ENCODE measurements around the gene CRMP1. TPM values are rescaled to one million over a fixed set of nuclear protein-coding genes. Genes with fewer than 3 reads are reported as not detected.

The CRMP1 gene
- total RNA-seq, 1 donor from 2014 or later, result 67.4 TPM

DNA sequence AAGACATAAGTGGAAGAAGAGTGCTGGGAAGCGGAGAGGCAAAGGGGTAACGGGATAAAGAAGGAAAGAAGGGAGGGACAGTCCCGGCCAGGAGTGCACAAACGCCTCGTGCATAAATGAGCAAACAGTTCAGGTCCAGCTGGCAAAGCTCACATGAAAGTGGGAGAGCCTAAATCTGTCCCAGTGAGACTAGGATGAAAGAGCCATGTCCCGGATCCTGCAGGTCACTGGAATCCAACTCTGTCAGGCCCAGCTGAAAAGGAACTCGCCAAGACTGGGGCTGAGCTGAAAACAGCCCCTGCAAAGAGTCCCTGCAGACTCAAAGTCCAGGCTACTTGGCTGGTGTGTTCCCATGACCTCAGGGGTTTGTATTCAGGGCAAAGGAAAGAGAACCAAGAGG, 38.0 kb upstream of the CRMP1 start:
- H3K4me3 Mint-ChIP-seq (ENCODE audit: unreplicated experiment), result no peak overlapping the region
- peaks cover 1% of the 10 kb centered on the region for H3K9me3 Mint-ChIP-seq (ENCODE audit: unreplicated experiment)
- H3K4me3 ChIP-seq (ENCODE audit: insufficient read depth, low read depth, low read length), result no peak overlapping the region
- DNase-seq (ENCODE audit: low read depth), result no peak
- no peak overlapping the region for H3K27ac Mint-ChIP-seq (ENCODE audit: unreplicated experiment)
- H3K79me2 ChIP-seq (ENCODE audit: insufficient read depth, low read length), result no peaks in the 10 kb centered on the region
- peaks cover 2% of the 10 kb centered on the region for H3K36me3 Mint-ChIP-seq (ENCODE audit: low read depth, unreplicated experiment)
- no peaks in the 10 kb centered on the region for H3K9me3 ChIP-seq (ENCODE audit: insufficient read depth, low read depth, low read length)
- no peak overlapping the region for H2AFZ ChIP-seq (ENCODE audit: low read depth, low read length)
- no peaks in the 10 kb centered on the region for H3K4me1 ChIP-seq (ENCODE audit: insufficient read depth, low read length)
- H3K4me2 ChIP-seq (ENCODE audit: low read length), result no peak overlapping the region
- H4K20me1 ChIP-seq (ENCODE audit: insufficient read depth, low read length), result no peaks in the 10 kb centered on the region
- FAIRE-seq, result no peak
- H3K27ac ChIP-seq (ENCODE audit: low read depth, low read length), result no peak overlapping the region
- H3K36me3 ChIP-seq (ENCODE audit: insufficient read depth, low read length), result no peaks in the 10 kb centered on the region
- H3K4me1 Mint-ChIP-seq (ENCODE audit: low read depth, unreplicated experiment), result peaks cover 2% of the 10 kb centered on the region
- peaks cover 75% of the 10 kb centered on the region for H3K27me3 Mint-ChIP-seq (ENCODE audit: low read depth, unreplicated experiment)
- H3K9ac ChIP-seq (ENCODE audit: low read length), result no peak overlapping the region
- H3K27me3 ChIP-seq (ENCODE audit: insufficient read depth, low read length), result peaks cover 18% of the 10 kb centered on the region
- no peak for TF ChIP-seq EZH2 (IDR thresholded peaks at IDR 0.05; ENCODE audit: insufficient read depth, low read length)
- TF ChIP-seq, protein P1, sequence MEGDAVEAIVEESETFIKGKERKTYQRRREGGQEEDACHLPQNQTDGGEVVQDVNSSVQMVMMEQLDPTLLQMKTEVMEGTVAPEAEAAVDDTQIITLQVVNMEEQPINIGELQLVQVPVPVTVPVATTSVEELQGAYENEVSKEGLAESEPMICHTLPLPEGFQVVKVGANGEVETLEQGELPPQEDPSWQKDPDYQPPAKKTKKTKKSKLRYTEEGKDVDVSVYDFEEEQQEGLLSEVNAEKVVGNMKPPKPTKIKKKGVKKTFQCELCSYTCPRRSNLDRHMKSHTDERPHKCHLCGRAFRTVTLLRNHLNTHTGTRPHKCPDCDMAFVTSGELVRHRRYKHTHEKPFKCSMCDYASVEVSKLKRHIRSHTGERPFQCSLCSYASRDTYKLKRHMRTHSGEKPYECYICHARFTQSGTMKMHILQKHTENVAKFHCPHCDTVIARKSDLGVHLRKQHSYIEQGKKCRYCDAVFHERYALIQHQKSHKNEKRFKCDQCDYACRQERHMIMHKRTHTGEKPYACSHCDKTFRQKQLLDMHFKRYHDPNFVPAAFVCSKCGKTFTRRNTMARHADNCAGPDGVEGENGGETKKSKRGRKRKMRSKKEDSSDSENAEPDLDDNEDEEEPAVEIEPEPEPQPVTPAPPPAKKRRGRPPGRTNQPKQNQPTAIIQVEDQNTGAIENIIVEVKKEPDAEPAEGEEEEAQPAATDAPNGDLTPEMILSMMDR (IDR thresholded peaks at IDR 0.05; ENCODE audit: insufficient read depth, low read depth, low read length), result no peak

DNA sequence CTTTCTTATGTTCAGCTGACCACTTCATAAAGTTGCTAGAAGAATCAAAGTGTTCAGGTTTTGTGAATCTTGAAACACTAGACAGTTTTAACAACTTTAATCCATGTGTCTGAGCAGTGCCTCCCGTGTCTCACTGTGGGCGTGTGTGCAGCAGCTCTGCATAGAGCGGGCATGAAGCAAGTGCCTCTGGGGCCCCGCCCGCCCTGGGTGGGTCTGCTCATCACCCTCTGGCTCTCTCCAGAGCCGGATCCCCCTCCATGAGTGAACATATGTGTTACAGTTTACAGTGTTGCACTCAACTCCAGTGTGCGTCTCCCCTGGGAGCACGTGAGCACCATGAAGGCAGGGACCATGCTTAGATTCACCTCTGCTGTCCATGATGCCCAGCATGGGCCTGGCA, 37.6 kb upstream of the CRMP1 start:
- FAIRE-seq (no peak), DNase-seq (ENCODE audit: low read depth) (no peak)
- H3K9me3 ChIP-seq (ENCODE audit: insufficient read depth, low read depth, low read length), result no peaks in the 10 kb centered on the region
- no peaks in the 10 kb centered on the region for H3K79me2 ChIP-seq (ENCODE audit: insufficient read depth, low read length)
- H3K4me2 ChIP-seq (ENCODE audit: low read length), result no peak overlapping the region
- no peaks in the 10 kb centered on the region for H4K20me1 ChIP-seq (ENCODE audit: insufficient read depth, low read length)
- TF ChIP-seq, protein P1 (IDR thresholded peaks at IDR 0.05; ENCODE audit: insufficient read depth, low read depth, low read length), result no peak
- H3K4me3 ChIP-seq (ENCODE audit: insufficient read depth, low read depth, low read length), result no peak overlapping the region
- no peaks in the 10 kb centered on the region for H3K36me3 ChIP-seq (ENCODE audit: insufficient read depth, low read length)
- Mint-ChIP-seq H3K27ac (ENCODE audit: unreplicated experiment) (no peak overlapping the region), H3K4me3 (ENCODE audit: unreplicated experiment) (no peak overlapping the region), H3K36me3 (ENCODE audit: low read depth, unreplicated experiment) (peaks cover 2% of the 10 kb centered on the region), H3K27me3 (ENCODE audit: low read depth, unreplicated experiment) (peaks cover 79% of the 10 kb centered on the region), H3K4me1 (ENCODE audit: low read depth, unreplicated experiment) (peaks cover 2% of the 10 kb centered on the region), H3K9me3 (ENCODE audit: unreplicated experiment) (peaks cover 1% of the 10 kb centered on the region)
- H3K27ac ChIP-seq (ENCODE audit: low read depth, low read length), result no peak overlapping the region
- no peak overlapping the region for H2AFZ ChIP-seq (ENCODE audit: low read depth, low read length)
- H3K27me3 ChIP-seq (ENCODE audit: insufficient read depth, low read length), result peaks cover 18% of the 10 kb centered on the region
- H3K4me1 ChIP-seq (ENCODE audit: insufficient read depth, low read length), result no peaks in the 10 kb centered on the region
- no peak overlapping the region for H3K9ac ChIP-seq (ENCODE audit: low read length)

DNA sequence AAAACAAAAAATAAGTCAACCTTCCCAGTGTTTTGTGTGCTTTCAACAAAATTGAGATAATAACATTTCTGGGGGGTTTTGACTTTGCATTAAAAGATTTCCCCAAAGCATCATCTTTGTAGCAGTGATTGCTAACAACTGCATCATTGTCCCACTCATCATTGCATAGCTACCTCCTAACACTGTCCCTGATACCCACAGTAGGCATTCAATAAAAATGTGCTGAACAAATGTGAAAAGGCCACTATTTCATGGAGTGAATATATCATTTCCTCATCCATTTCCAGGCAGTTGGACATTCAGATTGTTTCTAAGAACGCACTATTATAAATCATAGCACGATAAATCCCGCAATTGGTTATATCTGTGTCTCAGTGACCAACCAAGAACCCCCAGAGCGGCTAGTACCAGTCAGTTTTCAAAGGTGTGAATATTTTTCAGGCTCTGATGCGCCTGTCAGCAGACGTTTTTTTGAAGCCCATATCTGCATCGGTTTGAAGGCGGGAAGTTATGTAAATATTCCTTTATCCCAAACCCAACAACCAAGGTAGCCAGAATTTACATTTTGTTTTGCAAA, 36.0 kb upstream of the CRMP1 start:
- DNase-seq (ENCODE audit: low read depth) (no peak), FAIRE-seq (no peak)
- no peak overlapping the region for H3K4me3 ChIP-seq (ENCODE audit: insufficient read depth, low read depth, low read length)
- H3K27ac ChIP-seq (ENCODE audit: low read depth, low read length), result no peak overlapping the region
- no peaks in the 10 kb centered on the region for H3K36me3 ChIP-seq (ENCODE audit: insufficient read depth, low read length)
- H3K27me3 ChIP-seq (ENCODE audit: insufficient read depth, low read length), result peaks cover 17% of the 10 kb centered on the region
- H2AFZ ChIP-seq (ENCODE audit: low read depth, low read length), result no peak overlapping the region
- no peaks in the 10 kb centered on the region for H3K4me1 ChIP-seq (ENCODE audit: insufficient read depth, low read length)
- no peak overlapping the region for H3K9ac ChIP-seq (ENCODE audit: low read length)
- H3K36me3 Mint-ChIP-seq (ENCODE audit: low read depth, unreplicated experiment), result peaks cover 2% of the 10 kb centered on the region
- H3K9me3 Mint-ChIP-seq (ENCODE audit: unreplicated experiment), result peaks cover 1% of the 10 kb centered on the region
- H3K4me1 Mint-ChIP-seq (ENCODE audit: low read depth, unreplicated experiment), result peaks cover 5% of the 10 kb centered on the region
- H4K20me1 ChIP-seq (ENCODE audit: insufficient read depth, low read length), result no peaks in the 10 kb centered on the region
- H3K79me2 ChIP-seq (ENCODE audit: insufficient read depth, low read length), result no peaks in the 10 kb centered on the region
- TF ChIP-seq, protein P1 (IDR thresholded peaks at IDR 0.05; ENCODE audit: insufficient read depth, low read depth, low read length), result no peak
- TF ChIP-seq EZH2 (IDR thresholded peaks at IDR 0.05; ENCODE audit: insufficient read depth, low read length), result no peak
- peaks cover 73% of the 10 kb centered on the region for H3K27me3 Mint-ChIP-seq (ENCODE audit: low read depth, unreplicated experiment)
- H3K9me3 ChIP-seq (ENCODE audit: insufficient read depth, low read depth, low read length), result no peaks in the 10 kb centered on the region
- no peak overlapping the region for H3K4me3 Mint-ChIP-seq (ENCODE audit: unreplicated experiment)
- H3K4me2 ChIP-seq (ENCODE audit: low read length), result no peak overlapping the region
- H3K27ac Mint-ChIP-seq (ENCODE audit: unreplicated experiment), result no peak overlapping the region
